Activated T-helper 1 cell treated with Interleukin-2 at 50 U/mL for 16 hours (primary cell): ENCODE data around the gene PCBP3.
"Not testable (repeated sequence)": the region's sequence is repeated elsewhere in the genome, so short reads cannot be mapped to it uniquely, and the experiment has no call there.

Source experiments
- DNase-seq: peaks from one replicate; pipeline ENCODE4 v3.0.0-alpha.2; 2020; ENCODE audit warnings: low read depth

Gene PCBP3

DNA sequence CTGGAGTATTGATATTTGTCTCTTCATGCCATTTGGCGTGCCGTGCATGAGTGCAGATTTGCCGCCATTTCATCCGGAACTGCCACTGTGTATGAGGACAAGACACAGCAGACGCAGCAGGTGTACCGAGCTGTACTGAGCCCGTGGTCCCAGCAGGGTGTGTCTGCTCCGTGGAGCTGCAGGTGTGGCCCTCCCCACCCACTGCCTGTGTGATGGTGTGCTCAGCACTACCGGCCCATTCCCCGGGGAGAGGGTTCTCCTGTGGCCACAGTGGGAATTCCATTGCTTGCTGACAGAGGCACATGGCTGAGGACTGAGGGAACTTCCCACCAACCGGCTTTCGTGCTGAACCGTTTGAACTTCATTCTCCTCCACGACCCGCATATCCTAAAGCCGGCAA, 303.8 kb downstream of the PCBP3 start:
- DNase-seq = no peak

DNA sequence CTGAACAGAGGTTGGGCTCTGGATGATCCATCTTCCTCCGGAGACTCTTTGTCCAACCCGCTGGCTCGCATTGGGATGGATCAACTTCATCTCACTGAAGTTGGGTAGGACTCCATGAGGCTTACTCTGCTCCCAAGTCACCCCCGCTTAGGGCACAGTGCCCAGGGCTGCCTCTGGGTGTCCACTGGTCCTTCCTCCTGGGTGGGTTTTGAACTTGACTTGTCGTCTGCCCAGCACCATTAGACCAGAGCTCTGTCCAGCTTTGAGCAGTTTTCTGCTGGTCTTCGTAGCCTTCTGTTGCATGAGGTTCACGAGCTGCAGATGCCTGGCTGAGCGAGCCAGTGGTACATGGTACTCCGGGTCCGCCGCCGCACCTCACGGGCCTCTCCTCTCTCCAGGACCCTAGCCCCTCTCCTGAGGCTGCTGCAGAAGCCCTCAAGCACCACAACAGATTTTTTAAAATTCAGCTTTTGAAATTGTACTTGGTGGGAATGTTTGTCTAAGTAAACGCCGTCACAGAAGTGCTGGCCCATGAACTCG, 304.3 kb downstream of the PCBP3 start:
- no peak for DNase-seq

DNA sequence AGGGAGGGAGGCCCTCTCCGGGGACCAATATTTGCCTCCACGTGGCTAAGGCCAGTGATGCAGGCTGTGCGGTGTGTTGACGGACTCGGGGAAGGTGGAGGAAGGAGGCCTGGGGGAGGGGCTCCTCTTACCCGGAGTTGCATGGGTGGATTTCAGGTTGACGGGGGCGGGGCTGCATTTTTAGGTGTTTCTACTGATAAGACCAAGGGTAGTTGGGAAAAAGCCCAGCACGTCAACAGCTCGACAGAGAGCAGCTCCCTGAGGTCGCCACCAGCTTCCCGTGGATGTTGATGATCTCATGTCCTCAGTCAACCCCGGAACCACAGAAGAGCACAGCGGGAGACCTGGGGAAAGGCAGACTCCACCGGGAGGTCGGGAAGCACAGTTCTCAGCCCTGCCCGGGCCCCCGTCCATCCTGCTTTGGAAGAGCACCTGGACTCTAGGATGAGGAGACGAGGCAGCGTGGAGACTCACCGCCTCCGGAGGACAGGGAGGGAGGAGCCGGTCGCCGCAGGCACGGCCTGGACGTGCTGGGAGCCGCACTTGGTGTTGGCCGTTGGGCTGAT, 305.1 kb downstream of the PCBP3 start:
- no peak for DNase-seq

DNA sequence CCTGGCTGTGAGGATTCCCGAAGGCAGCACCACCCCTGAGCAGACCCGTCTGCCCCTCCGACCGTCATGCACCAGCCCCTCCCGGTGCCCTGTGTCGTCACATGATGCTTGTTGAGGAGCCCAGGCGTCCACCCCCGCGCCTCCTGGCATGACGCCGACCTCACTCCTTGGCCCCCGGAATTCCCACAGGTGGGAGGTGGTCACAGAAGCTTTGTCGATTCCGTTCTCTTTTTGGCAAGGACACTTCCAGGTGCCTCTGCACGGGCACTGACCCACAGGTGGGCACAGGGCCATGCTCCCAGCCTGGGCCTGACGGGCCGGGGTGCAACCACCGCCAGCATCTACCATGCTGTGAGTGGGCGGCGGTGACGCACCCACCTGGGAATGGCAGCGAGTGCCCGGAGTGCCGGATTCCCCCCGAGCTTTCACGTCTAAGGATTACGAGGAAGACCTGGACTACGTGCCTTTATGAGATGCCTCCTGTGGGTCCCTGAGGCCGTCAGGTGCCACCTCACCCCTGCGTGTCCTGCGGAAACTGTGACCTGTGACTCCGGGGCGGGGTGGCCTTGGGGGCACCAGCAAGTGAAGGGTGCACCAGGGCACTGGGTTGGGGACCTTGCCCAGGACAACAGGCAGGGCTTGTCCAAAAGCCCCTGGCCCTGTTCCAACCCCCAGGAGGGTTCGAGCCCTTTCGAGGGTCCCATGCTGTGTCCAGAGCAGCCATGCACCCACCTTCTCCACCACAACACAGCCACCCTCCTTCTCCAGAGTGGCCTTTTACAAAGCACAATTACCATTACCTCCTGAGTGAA, 306.6 kb downstream of the PCBP3 start:
- no peak for DNase-seq

DNA sequence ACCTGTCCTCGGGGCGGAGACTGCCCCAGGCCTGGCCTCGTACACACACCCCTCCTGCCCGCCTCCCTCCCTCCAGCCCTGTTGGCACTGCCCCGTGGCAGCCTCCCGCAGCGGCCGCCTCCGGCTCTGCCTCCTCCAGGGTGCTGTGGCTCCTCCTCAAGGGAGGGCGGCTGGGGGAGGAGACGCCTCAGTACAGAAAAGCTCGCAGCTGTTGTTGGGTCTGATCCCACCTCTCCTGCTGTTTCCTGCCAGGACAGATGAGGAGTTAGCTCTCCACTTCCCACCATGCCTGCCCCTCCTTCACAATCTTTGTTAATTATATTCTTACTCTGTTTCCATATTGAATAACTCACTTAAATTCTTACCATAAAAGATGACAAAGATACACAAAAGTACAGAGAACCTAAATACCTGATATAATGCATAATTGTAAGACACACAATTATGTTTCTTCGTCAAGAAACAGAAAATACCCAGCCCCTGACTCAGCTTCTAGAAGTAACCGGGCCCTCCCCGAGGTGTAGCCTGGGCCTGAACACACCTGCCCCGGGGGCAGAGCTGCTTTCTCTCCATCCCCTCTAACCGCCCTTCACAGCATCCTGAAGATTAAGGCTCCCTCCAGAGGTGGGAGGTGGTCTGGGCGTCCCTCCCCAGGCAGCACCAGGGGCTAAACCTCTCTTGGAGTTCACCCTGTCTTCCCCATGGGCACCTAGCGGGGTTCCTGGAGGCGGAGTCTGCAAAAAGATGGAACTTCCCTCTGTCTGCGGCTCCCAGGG, 307.4 kb downstream of the PCBP3 start:
- DNase-seq = no peak

DNA sequence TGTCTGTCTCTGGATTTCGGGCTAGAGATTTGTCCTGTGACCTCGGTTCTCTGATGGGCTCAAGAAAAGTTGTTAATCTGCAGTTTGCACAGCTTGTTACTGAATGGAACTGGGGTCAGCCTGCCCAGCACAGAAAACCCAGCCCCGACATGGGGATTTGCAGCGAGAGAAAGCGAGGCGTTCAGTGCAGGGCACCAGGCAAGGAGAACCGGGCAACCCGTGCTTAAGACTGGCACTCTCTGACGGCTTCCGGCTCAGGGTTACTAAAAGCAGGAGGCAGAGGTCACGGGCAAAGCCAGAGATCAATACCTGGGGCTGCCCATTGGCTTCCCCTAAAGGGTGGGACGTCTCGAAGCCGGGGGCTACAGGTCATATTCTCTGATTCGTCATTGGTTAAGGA, 308.2 kb downstream of the PCBP3 start:
- no peak for DNase-seq

DNA sequence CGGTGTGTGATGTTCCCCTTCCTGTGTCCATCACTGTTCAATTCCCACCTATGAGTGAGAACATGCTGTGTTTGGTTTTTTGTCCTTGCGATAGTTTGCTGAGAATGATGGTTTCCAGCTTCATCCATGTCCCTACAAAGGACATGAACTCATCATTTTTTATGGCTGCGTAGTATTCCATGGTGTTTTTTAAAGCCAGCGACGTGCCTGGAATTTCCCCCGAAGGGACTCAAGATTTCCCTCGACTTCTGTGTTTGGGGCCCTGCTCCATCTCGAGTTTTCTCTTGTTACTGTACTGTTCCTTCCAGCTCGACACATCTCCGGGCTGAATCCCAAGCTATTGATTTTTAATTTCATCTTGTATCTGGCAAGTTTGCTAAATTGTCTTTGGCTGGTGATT, 309.0 kb downstream of the PCBP3 start:
- not testable (repeated sequence) for DNase-seq

DNA sequence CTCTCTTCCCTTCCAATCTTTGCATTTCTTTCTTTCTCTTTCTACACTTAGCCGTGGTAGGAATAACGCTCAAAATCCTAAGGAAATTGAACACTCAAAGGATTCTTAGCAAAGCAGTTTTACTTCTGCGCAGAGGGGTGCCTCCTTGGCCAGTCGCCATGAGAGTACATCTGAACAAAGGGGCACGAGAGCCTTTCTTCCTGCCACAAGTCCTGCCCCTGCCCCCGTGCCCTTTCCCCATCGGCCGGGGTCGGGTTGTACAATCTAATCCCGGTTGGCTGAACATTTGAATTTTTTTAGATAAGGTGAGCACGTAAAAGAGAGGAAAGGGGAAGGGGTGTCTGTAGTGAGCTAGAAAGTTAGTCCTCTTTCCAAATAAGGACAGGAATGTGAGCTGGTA, 309.4 kb downstream of the PCBP3 start:
- DNase-seq = no peak

DNA sequence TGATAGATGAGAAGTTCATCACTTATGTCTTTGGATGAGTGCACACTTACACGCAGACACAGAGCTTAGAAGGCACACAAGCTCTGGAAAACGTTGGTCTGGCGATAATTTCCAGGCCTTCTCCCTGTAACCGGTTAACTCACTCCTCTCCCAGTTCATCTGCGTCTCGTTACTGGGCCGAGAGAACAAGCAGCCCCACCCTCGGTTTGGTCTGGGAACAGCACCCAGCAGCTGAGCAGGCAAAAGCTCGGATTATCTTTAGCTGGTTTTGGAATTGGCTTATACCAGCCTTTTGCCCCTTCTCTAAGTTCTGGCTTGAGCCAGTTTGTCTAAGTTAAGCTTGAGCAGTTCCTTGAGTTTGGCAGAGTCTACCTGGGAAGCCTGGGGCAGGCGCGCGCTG, 310.7 kb downstream of the PCBP3 start:
- DNase-seq = no peak

DNA sequence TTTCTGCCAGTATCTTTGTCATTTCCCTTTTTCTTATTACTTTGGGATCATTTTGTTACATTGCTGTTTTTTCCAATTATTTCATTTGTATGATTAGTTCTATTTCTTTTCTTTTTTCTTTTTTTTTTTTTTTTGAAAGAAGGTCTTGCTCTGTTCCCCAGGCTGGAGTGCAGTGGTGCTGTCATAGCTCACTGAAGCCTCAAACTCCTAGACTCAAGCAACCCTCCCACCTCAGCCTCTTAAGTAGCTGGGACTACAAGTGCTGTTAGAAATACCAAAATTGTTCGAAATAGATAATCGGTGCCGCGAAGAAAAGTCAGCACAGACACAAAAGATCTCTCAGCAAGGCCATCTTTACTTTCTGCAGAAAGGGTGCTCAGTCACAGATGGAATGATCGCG, 311.4 kb downstream of the PCBP3 start:
- no peak for DNase-seq

DNA sequence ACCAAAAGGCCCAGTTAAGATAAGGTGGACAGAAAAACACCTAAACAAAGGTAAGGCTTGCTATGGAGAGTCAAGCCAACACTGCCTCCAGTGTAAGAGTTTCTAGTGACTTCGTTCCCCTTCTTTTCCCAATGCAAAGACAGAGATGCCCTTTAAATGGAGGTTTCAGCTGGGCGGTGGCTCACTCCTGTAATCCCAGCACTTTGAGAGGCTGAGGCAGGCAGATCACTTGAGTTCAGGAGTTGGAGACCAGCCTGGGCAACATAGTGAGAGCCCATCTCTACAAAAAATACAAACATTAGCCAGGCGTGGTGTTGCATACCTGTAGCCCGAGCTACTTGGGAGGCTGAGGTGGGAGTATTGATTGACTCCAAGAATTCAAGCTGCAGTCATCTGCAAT, 314.0 kb downstream of the PCBP3 start:
- no peak for DNase-seq

DNA sequence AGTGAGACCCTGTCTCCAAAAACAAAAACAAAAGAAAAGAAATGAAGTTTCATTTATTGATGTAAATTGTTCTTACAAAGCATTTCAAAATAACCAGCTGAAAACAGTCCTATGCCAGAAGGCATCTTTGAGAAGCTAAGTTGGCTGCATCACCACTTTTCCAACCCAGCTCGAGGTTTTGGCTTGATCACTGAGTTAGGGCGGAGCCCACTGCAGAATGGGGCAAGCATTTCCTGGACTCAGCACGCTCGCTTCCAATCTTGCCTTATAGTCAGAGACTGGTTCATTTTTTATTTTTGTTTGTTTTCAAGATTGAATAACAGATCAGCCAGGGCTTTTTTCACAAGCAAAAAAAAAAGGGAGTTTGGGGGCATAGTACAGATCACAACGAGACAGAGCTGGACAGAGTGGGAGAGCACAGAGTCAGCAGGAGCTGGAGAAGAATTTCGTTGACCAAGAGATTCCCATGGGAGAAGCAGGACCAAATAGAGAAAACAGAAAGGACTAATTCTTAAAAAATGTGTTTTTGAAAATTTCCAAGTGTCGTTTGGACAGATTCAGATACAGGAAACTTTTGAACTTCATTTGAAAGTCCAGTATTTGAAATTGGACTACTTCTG, 314.6 kb downstream of the PCBP3 start:
- no peak for DNase-seq

DNA sequence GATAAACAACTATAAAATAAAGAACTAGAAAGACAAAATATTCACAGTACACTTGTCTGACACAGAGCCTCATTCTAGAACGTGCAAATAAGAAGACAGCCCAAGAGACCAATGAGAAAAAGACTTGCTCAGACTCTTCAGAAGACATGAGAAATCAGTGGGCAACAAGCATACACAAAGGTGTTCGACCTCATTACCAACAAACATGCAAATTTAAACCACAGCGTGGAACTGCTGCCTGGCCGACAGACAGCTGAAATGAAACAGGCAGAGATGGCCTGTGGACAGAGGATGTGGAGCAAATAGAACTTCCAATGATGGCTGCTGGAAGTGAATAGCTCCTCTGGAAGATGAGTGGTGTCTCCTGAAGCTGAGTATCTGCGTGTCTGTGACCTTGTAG, 315.7 kb downstream of the PCBP3 start:
- no peak for DNase-seq

DNA sequence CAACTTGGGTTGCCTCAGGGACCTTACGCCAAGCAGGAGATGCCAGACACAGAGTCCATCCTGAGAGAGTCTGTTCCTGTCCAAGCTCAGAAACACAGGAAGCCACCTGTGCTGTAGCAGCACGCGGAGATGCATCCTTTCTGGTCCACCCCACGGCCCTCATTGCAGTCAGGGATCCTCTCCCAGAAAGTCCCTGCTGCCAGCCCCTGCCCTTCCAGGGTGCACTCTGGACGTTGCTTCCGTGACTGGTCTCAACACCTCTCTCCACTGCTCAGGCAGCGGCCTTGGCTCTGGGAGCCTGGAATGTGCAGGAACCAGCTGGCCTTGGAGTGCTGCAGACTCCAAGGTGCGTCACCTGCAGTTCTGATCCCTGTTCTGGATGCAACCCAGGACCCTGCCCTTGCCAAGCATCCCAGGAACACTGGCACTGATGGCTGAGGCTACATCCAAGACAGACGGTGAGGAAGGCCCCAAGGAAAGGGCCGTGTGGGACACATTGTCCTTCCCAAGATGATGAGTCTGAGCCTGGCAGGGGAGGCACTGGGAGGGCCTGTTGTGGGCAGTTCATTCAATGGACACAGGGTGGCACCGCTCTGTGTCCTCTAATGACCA, 316.4 kb downstream of the PCBP3 start:
- DNase-seq = no peak

DNA sequence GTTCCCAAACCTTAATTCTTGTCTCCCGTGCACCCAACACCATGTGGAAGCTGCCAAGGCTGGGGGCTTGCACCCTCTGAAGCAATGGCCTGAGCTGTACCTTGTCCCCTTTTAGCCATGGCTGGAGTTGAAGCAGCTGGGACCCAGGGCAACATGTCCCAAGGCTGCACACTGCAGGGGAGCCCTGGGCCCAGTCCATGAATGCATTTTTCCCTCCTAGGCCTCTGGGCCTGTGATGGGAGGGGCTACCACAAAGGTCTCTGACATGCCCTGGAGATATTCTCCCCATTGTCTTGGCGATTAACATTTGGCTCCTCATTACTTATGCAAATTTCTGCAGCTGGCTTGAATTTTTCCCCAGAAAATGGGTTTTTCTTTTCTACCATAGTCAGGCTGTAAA, 317.9 kb downstream of the PCBP3 start:
- not testable (repeated sequence) for DNase-seq

DNA sequence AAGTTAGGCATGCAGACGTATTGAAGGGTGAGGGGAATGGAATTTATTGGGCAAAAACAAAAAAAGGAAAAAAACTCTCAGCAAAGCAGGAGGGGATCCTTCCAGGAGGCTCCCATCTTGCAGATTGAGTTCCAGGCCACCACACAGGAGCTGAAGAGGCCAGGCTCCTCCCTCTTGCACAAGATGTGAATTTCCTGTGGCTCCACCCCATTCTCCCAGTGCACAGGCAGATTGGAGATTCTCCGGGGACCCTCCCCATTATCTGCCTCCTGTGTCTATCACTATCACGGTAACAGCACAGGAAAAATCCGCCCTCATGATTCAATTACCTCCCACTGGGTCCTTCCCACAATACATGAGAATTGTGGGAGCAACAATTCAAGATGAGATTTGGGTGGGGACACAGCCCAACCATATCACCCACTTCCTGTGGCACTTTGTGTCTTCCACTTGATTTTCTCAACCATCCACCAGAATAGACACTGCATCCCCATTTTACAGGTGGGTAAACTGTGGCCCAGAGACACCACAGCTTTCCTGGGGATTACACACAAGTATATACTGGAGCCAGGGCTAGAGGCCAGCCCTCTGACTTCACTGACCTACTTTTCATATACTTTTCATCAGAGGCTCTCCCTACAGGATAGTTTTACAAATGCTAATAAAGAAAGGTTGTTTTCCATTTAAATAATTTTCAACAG, 319.2 kb downstream of the PCBP3 start:
- DNase-seq = no peak

DNA sequence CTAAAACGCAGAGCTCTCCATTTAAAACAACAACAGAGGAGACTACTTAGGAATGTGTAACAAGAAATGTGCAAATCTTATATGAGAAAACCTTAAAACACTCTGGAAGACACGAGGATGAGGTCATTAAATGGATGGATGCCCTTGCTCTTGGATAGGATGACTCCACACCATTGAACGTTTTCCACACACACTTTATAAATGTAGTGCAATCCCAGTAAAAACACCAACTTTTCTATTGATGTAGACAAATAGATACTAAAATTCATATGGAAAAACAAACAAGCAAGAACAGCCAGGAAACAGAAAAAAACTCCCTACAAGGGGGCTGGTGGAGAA, 319.7 kb downstream of the PCBP3 start:
- no peak for DNase-seq

DNA sequence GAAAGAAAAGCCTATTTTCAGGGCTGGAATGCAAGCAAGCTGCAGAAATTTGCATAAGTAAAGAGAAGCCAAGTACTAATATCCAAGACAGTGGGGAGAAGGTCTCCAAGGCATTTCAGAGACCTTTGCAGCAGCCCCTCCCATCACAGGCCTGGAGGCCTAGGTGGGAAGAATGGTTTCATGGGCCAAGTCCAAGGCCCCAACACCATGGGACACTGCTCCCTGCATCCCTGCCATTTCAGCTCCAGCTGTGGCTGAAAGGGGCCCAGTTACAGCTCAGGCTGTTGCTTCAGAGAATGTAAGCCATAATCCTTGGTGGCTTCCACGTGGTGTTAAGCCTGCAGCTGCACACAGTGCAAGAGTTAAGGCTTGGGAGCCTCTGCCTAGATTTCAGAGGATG, 321.1 kb downstream of the PCBP3 start:
- DNase-seq = no peak

DNA sequence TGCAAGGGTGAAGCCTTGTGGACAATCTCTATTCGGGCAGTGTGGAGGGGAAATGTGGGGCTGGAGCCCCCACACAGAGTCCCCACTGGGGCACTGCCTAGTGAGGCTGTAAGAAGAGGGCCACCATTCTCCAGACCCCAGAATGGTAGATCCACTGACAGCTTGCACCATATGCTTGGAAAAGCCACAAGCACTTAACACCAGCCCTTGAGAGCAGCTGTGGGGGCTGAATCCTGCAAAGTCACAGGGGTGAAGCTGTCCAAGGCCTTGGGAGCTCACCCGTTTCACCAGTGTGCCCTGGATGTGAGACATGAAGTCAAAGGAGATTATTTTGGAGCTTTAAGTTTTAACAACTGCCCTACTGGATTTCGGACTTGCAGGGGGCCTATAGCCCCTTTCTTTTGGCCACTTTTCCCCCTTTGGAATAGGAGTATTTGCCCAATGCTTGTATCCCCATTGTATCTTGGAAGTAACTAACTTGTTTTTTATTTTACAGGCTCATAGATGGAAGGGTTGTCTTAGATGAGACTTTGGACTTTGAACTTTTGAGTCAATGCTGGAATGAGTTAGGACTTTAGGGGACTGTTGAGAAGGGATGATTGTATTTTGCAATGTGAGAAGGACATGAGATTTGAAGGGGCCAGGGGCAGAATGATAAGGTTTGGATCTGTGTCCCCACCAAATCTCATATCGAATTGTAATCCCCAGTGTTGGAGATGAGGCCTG, 321.7 kb downstream of the PCBP3 start:
- no peak for DNase-seq

DNA sequence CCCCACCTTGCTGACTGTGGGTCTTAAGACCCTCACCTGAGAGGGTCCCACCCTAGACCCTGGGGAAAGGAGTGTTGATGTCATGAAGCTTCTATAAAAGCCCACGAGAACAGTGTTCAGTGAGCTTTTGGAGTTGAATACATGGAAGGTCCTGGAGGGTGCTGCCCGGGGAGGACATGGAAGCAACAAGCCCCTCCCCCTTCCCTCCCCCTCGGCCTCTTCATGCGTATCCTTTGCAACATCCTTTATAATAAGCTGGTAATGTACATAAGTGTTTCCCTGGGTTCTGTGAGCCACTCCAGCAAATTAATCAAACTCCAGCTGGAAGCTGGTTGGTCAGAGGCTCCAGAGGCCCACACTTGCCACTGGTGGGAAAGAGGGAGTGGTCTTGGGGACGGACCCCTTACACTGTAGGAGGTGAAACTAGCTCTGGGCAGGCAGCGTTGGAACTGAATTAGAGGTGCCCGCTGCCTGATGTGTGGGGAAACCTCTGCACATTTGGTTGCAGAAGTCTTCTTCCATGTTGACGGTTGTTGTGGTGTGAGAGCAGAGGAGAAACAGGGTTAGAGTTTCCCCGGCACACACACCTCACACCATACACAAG, 323.4 kb downstream of the PCBP3 start:
- DNase-seq = no peak
